CD4-positive, alpha-beta T cell treated with Interleukin-15 for 4 hours (primary cell): ENCODE results near the gene SYAP1.
"Not testable (repeated sequence)": the region's sequence is repeated elsewhere in the genome, so short reads cannot be mapped to it uniquely, and the experiment has no call there.

Experiments
- DNase-seq: peaks from one replicate; pipeline ENCODE4 v3.0.0-alpha.2; 2020; ENCODE audit warnings: low spot score

Gene SYAP1

DNA sequence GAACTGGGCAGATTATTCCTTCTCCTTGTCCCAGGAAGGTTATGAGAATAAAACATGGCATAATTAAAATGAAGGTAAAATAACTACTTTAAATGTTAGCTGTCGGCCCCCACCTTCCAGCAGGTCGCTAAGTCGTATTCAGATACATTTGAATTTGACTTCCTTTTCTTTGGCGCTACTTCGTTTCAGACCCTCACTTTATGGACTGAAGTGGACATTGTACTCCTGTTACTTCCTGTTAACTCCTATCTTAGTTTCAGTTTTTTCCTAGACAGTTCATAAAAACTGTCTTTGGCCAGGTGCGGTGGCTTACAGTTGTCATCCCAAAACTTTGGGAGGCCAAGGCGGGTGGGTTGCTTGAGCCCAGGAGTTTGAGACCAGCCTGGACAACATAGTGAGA lies 5.7 kb downstream of the SYAP1 start:
- DNase-seq: no peak

DNA sequence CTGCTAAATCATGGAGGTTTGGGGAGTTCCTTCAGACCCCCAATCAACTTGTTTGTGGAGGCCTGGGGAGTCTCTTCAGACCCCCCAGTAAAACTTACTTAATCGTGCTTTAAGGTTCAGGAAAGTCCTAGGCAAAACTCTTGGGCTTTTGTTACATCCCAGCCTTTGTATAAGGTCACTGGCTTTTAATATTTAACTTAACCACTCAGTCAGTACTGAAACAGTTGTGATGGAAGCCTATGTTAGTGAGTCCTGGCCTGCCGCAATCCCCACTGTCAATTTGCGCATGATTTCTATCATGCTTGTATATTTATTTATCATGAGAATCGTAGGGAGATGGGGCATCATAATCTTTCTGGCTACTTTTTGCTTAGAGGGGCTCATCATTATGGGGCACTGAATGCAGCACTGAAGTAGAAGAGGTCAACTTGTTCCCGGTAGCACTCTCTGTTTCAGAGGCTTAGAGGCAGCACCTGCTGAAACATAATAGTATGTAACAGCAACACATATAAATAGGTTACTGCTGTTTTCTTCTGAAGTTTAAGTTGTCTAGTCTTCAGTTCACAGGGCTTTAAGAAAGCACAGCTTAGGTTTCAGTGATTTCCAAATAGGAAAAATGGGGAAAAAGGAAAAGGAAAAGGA lies 7.1 kb downstream of the SYAP1 start:
- DNase-seq: not testable (repeated sequence)

GRCh38 chrX:16727637-16728036 lies 8.2 kb downstream of the SYAP1 start:
- no peak for DNase-seq

- DNase-seq: no peak
Observed at GRCh38 chrX:16730450-16730849, 11.0 kb downstream of the SYAP1 start.

- DNase-seq: no peak
Observed at GRCh38 chrX:16733013-16733412, 13.6 kb downstream of the SYAP1 start.

- no peak for DNase-seq
Observed at GRCh38 chrX:16737024-16737423, 17.6 kb downstream of the SYAP1 start.

GRCh38 chrX:16739574-16739973 lies 20.2 kb downstream of the SYAP1 start:
- DNase-seq: no peak

GRCh38 chrX:16743604-16744325 lies 24.4 kb downstream of the SYAP1 start:
- DNase-seq: no peak

DNA sequence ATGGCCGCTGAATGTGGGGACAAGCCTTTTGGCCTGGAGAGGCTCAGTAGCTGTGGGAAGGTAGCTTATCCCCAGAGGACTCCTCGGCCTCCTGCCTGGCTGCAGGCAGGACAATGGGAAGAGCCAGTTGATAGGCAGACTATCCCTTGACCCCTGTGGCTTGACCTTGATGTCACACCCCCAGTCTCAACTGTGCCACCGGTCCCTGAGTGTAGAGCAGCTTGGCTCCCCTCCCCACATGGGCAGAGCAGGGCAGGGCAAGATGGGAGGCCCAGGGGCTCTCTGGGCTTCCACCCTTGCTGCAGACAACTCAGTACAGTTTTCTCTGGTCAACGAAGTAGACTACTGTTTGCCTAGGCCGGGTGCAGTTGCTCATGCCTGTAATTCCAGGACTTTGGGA lies 25.7 kb downstream of the SYAP1 start:
- no peak for DNase-seq

DNA sequence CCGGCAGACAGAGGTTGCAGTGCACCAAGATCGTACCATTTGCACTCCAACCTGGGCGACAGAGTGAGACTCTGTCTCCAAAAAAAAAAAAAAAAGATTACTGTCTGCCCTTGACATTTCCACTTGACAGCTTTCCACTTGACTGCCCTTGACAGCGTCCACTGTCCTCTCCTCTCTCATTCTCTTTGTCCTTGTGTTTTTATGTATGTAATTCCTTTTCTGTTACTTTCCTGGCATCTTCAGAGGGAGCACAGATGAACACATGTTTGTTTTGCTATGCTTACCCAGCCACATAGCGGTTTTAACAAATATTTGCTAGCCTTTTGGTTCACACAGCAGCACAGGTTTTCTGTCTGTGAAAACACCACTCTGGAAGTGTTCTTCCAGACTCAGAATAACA lies 26.2 kb downstream of the SYAP1 start:
- no peak for DNase-seq

DNA sequence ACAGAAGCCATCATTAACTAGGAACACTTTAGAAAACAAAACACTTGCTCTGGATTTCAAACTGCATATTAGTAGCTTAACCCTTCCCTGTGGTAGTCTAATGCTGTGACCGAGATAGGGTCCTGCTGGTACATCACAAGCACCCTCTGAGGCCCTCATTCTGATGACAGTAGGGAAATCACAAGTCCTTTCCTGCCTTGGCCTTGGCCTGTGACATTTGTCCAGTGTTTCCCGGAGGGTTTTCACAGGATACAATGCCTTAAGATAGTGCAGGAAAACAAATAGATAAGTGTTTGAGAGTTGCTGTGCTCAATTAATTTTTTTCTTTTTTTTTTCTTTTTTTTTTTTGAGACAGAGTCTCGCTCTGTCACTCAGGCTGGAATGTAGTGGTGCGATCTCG lies 29.0 kb downstream of the SYAP1 start:
- DNase-seq: no peak

GRCh38 chrX:16750136-16750535 lies 30.7 kb downstream of the SYAP1 start:
- no peak for DNase-seq

- DNase-seq: no peak
Observed at GRCh38 chrX:16754019-16754418, 34.6 kb downstream of the SYAP1 start.

DNA sequence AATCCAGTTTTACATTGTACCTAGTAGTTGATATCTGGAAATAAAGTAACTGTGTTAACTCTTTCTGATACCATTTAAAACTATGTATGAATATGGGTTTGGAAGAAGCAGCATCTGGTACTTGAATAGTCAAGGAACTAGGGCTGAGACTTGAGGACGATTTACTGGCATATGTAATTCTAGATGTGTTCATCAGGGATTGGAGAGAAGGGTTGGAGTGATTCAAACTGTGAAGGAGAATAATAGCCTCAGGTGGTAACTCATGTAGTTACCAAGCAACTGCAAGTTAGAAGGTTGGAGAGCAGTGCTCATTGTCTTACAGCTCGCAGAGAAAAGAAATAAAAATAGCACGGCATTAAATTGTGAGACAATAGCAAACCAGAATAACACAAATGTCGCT lies 37.3 kb downstream of the SYAP1 start:
- no peak for DNase-seq

GRCh38 chrX:16761500-16761899 lies 42.1 kb downstream of the SYAP1 start:
- DNase-seq: not testable (repeated sequence)

DNA sequence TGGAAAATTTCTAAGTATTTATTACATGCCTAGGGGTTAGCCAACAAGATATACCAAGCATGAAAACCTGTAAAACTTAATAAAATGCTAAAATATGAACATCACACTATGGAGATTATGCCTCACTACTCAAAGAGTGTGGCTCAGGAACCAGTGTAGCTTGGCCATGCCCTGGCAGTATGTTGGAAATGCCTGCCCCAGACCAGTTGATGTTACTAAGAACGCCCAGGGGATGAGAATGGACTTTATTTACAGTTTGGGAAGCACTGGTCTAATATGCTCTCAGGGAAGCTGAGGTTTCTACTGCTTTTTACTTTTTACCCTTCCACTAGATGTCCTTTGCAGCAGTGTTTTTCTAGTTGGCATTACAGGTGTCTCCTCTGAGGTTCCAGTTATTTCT lies 43.2 kb downstream of the SYAP1 start:
- DNase-seq: no peak

GRCh38 chrX:16765594-16765993 lies 46.2 kb downstream of the SYAP1 start:
- DNase-seq: no peak

- DNase-seq: no peak
Observed at GRCh38 chrX:16770970-16771482, 51.6 kb downstream of the SYAP1 start.

GRCh38 chrX:16771483-16772398 lies 52.3 kb downstream of the SYAP1 start:
- no peak for DNase-seq

DNA sequence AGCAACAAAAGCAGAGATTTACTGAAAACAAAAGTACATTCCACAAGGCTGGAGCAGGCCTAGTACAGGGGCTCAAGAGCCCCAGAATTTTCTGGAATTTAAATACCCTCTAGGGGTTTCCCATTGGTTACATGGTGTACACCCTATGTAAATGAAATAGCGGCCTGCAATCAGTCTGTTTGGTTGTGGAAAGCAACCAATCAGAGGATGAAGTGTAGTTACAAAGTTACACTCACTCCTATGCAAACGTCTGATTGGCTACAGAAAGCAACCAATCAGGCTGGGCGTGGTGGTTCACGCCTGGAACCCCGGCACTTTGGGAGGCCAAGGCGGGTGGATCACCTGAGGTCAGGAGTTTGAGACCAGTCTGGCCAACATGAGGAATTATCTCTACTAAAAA lies 53.0 kb downstream of the SYAP1 start:
- no peak for DNase-seq

DNA sequence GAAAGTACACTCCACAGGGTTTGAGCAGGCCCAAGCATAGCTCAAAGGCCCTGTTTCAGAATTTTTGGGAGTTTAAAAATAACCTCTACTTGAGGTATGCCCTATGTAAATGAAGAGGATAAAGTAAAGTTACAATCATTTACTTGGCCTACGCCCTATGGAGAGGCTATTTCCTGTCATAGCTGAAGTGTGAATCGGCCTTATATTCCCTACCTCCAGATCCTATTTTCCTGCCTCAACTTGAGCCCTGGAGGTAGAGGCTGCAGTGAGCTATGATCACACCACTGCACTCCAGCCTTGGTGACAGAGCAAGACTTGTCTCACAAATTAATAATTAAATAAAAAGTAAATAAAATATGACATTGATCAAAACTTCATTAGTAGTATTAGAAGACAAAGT lies 55.3 kb downstream of the SYAP1 start:
- no peak for DNase-seq

- no peak for DNase-seq
Observed at GRCh38 chrX:16778545-16778944, 59.1 kb downstream of the SYAP1 start.

GRCh38 chrX:16778993-16779392 lies 59.6 kb downstream of the SYAP1 start:
- no peak for DNase-seq
